ENCODE results near the gene PASK. TPM values are rescaled to one million over a fixed set of nuclear protein-coding genes. Genes with fewer than 3 reads are reported as not detected.

Gene PASK
- total and polyA plus RNA-seq, 2 of the 4 experiments (the other 2 are of a cell fraction) = 4.1 TPM

- no TSS peak for BruUV-seq (replicated peaks)
- Histone ChIP-seq H4K5ac (ENCODE audit: low read depth, low read length) (no peak overlapping the region), H3K9ac (ENCODE audit: low read depth, low read length) (no peak overlapping the region), H3K27ac (ENCODE audit: insufficient read depth, low read length) (no peak overlapping the region), H2BK120ac (ENCODE audit: low read depth, low read length) (no peak overlapping the region), H3K18ac (ENCODE audit: low read depth, low read length) (no peak overlapping the region), H3K79me1 (ENCODE audit: low read depth in 1 of 2, low read length in 2 of 2) (no peaks in the 10 kb centered on the region), H3K4me2 (ENCODE audit: low read depth, low read length) (no peak overlapping the region), H3K14ac (replicated peaks; ENCODE audit: low read depth, low read length) (no peak overlapping the region), H3K4me3 (ENCODE audit: insufficient read depth, low read depth, low read length) (no peak overlapping the region), H3K36me3 (ENCODE audit: control insufficient read depth, insufficient read depth, low read length) (peaks cover 3% of the 10 kb centered on the region; the same call in 1 of the 2 replicates), H2AK9ac (replicated peaks; ENCODE audit: low read depth, low read length, poor library complexity) (no peak overlapping the region), H2AFZ (replicated peaks; ENCODE audit: low read length, poor library complexity) (no peak overlapping the region), H4K8ac (ENCODE audit: low read depth in 2 of 2, low read length in 2 of 2) (no peak overlapping the region), H3K56ac (ENCODE audit: extremely low read depth, insufficient read depth, low read length) (no peak overlapping the region), H2BK20ac (ENCODE audit: low read depth, low read length) (no peak overlapping the region), H3K23ac (ENCODE audit: low read depth, low read length) (no peak overlapping the region), H3K27me3 (ENCODE audit: control insufficient read depth, insufficient read depth, low read length) (no peaks in the 10 kb centered on the region), H3K9me1 (ENCODE audit: insufficient read depth, low read length) (no peaks in the 10 kb centered on the region; the same call in 1 of the 2 replicates), H2BK5ac (ENCODE audit: low read depth, low read length, poor library complexity, severe bottlenecking) (no peak overlapping the region), H2BK15ac (ENCODE audit: low read depth, low read length) (no peak overlapping the region), H3K4me1 (ENCODE audit: control insufficient read depth, insufficient read depth, low read length) (no peaks in the 10 kb centered on the region), H2AK5ac (ENCODE audit: low read depth, low read length) (no peak overlapping the region), H4K20me1 (ENCODE audit: insufficient read depth, low read length) (no peaks in the 10 kb centered on the region), H4K91ac (ENCODE audit: insufficient read depth, low read depth, low read length) (no peak overlapping the region), H3K9me3 (ENCODE audit: control insufficient read depth, insufficient read depth, low read length) (no peaks in the 10 kb centered on the region), H3K4ac (ENCODE audit: low read depth, low read length) (no peak overlapping the region)
- intact Hi-C loops (cut with micrococcal nuclease) = no loop called here
- in situ Hi-C loops (cut with MboI; ENCODE audit: low sequenced_read_pairs) = no loop called here
- CTCF ChIA-PET = no interaction called here
- DNase-seq (no peak), ATAC-seq (ENCODE audit: low read depth) (no peak)
- POLR2A ChIA-PET (ENCODE audit: unreplicated experiment) = no interaction called here
- TF ChIP-seq ELK1 (IDR thresholded peaks at IDR 0.05; ENCODE audit: borderline replicate concordance, low read depth, low read length) (no peak), CEBPB (IDR thresholded peaks at IDR 0.05; ENCODE audit: low read depth, low read length) (no peak), RFX5 (IDR thresholded peaks at IDR 0.05; ENCODE audit: low read depth, low read length) (no peak), RAD21 (IDR thresholded peaks at IDR 0.05; ENCODE audit: low read length) (no peak), RCOR1 (IDR thresholded peaks at IDR 0.05; ENCODE audit: insufficient replicate concordance, low read length) (no peak), FOS (IDR thresholded peaks at IDR 0.05; ENCODE audit: low read depth, low read length) (no peak), MAFK (IDR thresholded peaks at IDR 0.05; ENCODE audit: low read depth, low read length) (no peak)
- 100% methylated on average over 1 of the region's 10 CpGs; no CpG with 5 or more reads in 1 of the 2 experiments for WGBS, 2 experiments (ENCODE audit: extremely low coverage in 2 of 2, insufficient read length in 1 of 2)
- dilution Hi-C loops (cut with HindIII; ENCODE audit: low sequenced_read_pairs, unreplicated experiment) = no loop called here
Measured at GRCh38 chr2:241133436-241133820, 15.8 kb downstream of the PASK start.

Measured in IMR-90 (cell line).